Activated effector memory CD4-positive, alpha-beta T cell treated with Interleukin-2 at 50 U/mL for 16 hours (primary cell): ENCODE results near the gene HDAC4.

ENCODE experiments used
- DNase-seq: peaks from one replicate; pipeline ENCODE4 v3.0.0-alpha.2; 2020

The HDAC4 gene

GRCh38 chr2:239211396-239212094 lies 189.3 kb downstream of the HDAC4 start:
- DNase-seq = no peak

- no peak for DNase-seq
Observed at GRCh38 chr2:239209783-239210182, 191.0 kb downstream of the HDAC4 start.

GRCh38 chr2:239208465-239209180 lies 192.2 kb downstream of the HDAC4 start:
- no peak for DNase-seq

- no peak for DNase-seq
Observed at GRCh38 chr2:239206851-239207250, 194.0 kb downstream of the HDAC4 start.

- DNase-seq = no peak
Observed at GRCh38 chr2:239206042-239206441, 194.8 kb downstream of the HDAC4 start.

- no peak for DNase-seq
Observed at GRCh38 chr2:239204876-239205468, 195.8 kb downstream of the HDAC4 start.

GRCh38 chr2:239204136-239204875 lies 196.5 kb downstream of the HDAC4 start:
- DNase-seq = no peak

GRCh38 chr2:239203443-239204135 lies 197.2 kb downstream of the HDAC4 start:
- no peak for DNase-seq

- no peak for DNase-seq
Observed at GRCh38 chr2:239202836-239203235, 198.0 kb downstream of the HDAC4 start.

- no peak for DNase-seq
Observed at GRCh38 chr2:239202343-239202742, 198.5 kb downstream of the HDAC4 start.

GRCh38 chr2:239201884-239202283 lies 198.9 kb downstream of the HDAC4 start:
- DNase-seq = no peak

GRCh38 chr2:239201531-239201876 lies 199.3 kb downstream of the HDAC4 start:
- DNase-seq = no peak

GRCh38 chr2:239200646-239201530 lies 199.9 kb downstream of the HDAC4 start:
- no peak for DNase-seq

- DNase-seq = no peak
Observed at GRCh38 chr2:239199041-239199768, 201.6 kb downstream of the HDAC4 start.

GRCh38 chr2:239198221-239198620 lies 202.6 kb downstream of the HDAC4 start:
- no peak for DNase-seq

GRCh38 chr2:239197146-239197545 lies 203.7 kb downstream of the HDAC4 start:
- DNase-seq = no peak

GRCh38 chr2:239196474-239197021 lies 204.3 kb downstream of the HDAC4 start:
- no peak for DNase-seq

GRCh38 chr2:239195992-239196391 lies 204.8 kb downstream of the HDAC4 start:
- no peak for DNase-seq

GRCh38 chr2:239195318-239195871 lies 205.4 kb downstream of the HDAC4 start:
- DNase-seq = no peak

- DNase-seq = no peak
Observed at GRCh38 chr2:239194731-239195317, 206.0 kb downstream of the HDAC4 start.
